Mononuclear cell (primary cell): ENCODE results near the gene MYEOV. TPM values are rescaled to one million over a fixed set of nuclear protein-coding genes. Genes with fewer than 3 reads are reported as not detected.

ENCODE experiments used
- H3K27me3 ChIP-seq: 2 replicates; pipeline ENCODE4 v1.6.0; 2011; ENCODE audit warnings: low read length, control low read depth; ENCODE audit not compliant: insufficient read depth
- H3K4me1 ChIP-seq: 2 replicates; pipeline ENCODE4 v1.5.1; 2011; ENCODE audit warnings: mild to moderate bottlenecking, low read length, control low read depth; ENCODE audit not compliant: insufficient read depth
- H3K4me3 ChIP-seq: 2 replicates; pipeline ENCODE4 v1.5.1; 2011; ENCODE audit warnings: mild to moderate bottlenecking, low read length, moderate library complexity
- H3K9me3 ChIP-seq: 2 replicates; pipeline ENCODE4 v1.5.1; 2011; ENCODE audit warnings: low read depth, mild to moderate bottlenecking, control low read depth, low read length
- total RNA-seq: library from RNA; depleted of rRNA; stranded (reverse); fragments of >200 nt; gene quantifications from one replicate; pipeline ENCODE4 v1.2.3, GENCODE V29; 2012

Gene MYEOV
- total RNA-seq, 1 donor = 2.3 TPM

- Histone ChIP-seq H3K4me1 (no peaks in the 10 kb centered on the region), H3K27me3 (no peaks in the 10 kb centered on the region), H3K4me3 (no peak overlapping the region), H3K9me3 (no peaks in the 10 kb centered on the region)
Measured at GRCh38 chr11:69274531-69275016, 19.4 kb upstream of the MYEOV start.

DNA sequence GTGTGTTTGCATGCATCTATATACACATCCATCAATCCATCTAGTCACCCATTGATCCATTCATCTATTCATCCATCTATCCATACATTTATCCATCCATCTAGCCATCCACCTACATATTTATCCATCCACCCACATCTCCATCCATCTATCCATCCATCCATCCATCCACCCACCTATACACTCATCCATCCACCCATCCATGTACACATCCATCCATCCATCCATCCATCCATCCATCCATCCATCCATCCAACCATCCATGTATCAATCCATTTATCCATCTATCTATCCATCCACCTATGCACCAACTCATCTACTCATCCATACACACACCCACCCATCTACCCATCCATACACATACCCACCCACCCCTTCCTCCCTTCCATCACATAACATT lies 18.8 kb upstream of the MYEOV start:
- H3K9me3 ChIP-seq = no peaks in the 10 kb centered on the region
- H3K27me3 ChIP-seq = no peaks in the 10 kb centered on the region
- H3K4me1 ChIP-seq = no peaks in the 10 kb centered on the region
- H3K4me3 ChIP-seq = no peak overlapping the region

DNA sequence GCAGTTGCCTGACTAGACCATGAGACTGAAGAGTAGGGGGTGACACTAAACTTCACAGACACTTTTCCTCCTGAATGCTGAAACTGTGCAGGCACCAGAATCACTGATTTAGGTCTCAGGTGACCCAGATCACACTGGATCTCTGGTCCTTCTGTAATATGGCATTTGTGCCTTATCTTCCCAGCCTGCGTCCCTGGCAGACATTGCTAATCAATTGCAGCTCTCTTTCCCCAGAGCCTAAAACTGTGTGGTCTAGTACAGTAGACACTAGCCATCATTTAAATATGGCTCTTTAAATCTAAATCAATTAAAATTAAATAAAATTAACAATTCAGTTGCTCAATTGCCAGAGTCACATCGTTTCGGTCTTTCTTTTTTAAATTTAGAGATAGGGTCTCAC lies 17.8 kb upstream of the MYEOV start:
- H3K4me1 ChIP-seq = no peaks in the 10 kb centered on the region
- H3K9me3 ChIP-seq = no peaks in the 10 kb centered on the region
- H3K4me3 ChIP-seq = no peak overlapping the region
- H3K27me3 ChIP-seq = no peaks in the 10 kb centered on the region

- Histone ChIP-seq H3K9me3 (no peaks in the 10 kb centered on the region), H3K4me1 (no peaks in the 10 kb centered on the region), H3K4me3 (no peak overlapping the region), H3K27me3 (no peaks in the 10 kb centered on the region)
Measured at GRCh38 chr11:69277074-69277809, 16.7 kb upstream of the MYEOV start.

- H3K9me3 ChIP-seq = no peaks in the 10 kb centered on the region
- H3K27me3 ChIP-seq = no peaks in the 10 kb centered on the region
- H3K4me1 ChIP-seq = no peaks in the 10 kb centered on the region
- no peak overlapping the region for H3K4me3 ChIP-seq
Measured at GRCh38 chr11:69278091-69278867, 15.7 kb upstream of the MYEOV start.

DNA sequence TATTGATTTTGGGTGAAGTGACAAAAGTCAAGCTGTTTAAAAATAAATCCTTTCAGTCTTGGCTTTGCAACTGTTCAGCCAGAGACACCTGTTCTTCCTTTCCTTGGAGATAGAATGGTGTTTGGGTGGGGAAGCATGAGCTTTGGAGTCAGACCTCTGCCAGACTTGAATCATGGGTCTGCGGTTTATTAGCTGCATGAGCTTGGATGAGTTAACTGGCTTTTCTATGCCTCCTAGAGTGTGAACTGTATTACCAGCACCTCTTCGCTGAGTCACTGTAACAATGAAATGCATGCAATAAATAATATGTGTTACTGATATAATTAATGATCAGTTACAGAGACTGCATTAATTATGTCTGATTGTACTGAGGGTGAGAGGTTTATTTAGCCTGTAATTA lies 13.5 kb upstream of the MYEOV start:
- H3K27me3 ChIP-seq = no peaks in the 10 kb centered on the region
- no peak overlapping the region for H3K4me3 ChIP-seq
- no peaks in the 10 kb centered on the region for H3K4me1 ChIP-seq
- no peaks in the 10 kb centered on the region for H3K9me3 ChIP-seq

DNA sequence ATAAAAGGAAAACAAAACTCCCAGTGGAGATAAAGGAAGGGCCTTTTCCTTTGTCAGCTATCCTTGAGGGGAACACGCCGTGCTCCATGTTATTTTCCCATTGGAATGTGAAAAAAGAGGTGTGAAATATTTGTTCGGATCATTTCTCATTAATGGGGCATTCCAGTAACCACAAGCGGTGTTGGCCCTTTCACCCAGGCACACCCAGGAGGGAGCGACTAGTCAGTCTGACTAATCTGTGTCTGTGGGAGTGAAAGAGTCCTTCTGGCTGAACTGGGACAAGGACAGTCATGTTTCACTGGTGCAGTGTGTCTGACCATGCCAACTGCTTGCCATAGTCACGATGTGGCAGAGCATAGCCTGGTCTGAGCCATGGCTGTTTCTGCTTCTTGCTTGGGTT lies 13.0 kb upstream of the MYEOV start:
- Histone ChIP-seq H3K9me3 (no peaks in the 10 kb centered on the region), H3K27me3 (no peaks in the 10 kb centered on the region), H3K4me1 (no peaks in the 10 kb centered on the region), H3K4me3 (no peak overlapping the region)

DNA sequence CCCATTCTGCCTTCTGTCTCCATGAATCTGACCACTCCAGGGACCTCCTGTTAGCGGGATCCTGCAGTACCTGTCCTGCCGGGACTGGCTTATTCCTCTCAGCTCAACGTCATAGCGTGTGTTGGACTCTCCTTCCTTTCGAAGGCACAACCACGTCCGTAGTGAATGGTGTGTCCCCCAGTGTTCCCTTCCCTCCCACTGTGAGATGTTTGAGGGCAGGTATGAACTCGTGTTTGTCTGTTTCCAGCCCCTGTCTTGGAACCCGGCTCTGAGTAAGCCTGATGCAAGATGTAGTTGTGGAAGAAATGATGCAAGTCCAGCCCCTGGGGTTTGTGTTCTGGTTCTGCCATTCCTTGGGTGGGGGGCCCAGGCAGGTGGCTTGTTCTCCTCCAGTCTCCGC lies 10.5 kb upstream of the MYEOV start:
- Histone ChIP-seq H3K4me1 (no peaks in the 10 kb centered on the region), H3K4me3 (no peak overlapping the region), H3K9me3 (no peaks in the 10 kb centered on the region), H3K27me3 (no peaks in the 10 kb centered on the region)

DNA sequence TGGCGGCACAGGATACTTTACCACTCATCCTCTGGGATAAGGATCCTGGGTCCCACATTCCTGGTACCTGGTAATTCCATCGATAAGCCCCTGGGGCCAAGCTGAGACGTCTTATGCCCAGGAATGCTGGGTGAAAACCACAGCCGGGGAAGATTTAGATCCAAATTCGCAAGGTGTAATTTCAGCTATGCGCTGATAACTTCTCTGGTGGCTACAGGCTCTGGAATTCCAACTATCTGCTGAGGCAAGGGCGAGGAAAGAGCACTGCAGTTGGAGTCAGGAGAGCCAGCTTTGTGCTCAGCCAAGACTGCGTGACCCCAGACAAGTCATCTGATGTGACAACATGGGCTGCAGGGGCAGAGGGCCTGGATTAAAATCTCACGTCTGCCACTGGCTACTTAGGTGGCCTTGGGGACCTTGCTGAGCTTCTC lies 9.9 kb upstream of the MYEOV start:
- H3K4me1 ChIP-seq = no peaks in the 10 kb centered on the region
- H3K27me3 ChIP-seq = no peaks in the 10 kb centered on the region
- H3K9me3 ChIP-seq = no peaks in the 10 kb centered on the region
- H3K4me3 ChIP-seq = no peak overlapping the region

DNA sequence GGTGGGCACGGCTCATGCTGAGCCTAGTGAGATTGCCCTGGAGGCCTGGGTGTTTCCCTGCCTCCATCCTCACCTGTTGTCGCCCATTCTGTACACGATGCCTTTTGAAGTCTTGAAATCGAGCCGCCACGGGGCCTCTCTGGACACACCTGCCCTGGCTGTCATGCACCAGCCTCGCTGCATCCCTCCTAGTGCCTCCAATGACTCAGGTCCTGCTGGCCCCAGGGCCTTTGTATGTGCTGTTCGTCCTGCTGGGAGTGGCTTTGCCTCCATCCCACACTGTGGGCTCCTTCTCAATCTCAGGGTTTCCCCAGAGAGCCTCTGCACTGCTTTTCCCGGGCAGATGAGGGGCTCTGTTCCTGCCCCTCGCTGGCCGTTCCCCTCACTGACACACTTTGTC lies 8.9 kb upstream of the MYEOV start:
- no peaks in the 10 kb centered on the region for H3K9me3 ChIP-seq
- H3K4me1 ChIP-seq = no peaks in the 10 kb centered on the region
- no peaks in the 10 kb centered on the region for H3K27me3 ChIP-seq
- H3K4me3 ChIP-seq = no peak overlapping the region

GRCh38 chr11:69285766-69286165 lies 8.2 kb upstream of the MYEOV start:
- Histone ChIP-seq H3K27me3 (no peaks in the 10 kb centered on the region), H3K9me3 (no peaks in the 10 kb centered on the region), H3K4me1 (no peaks in the 10 kb centered on the region), H3K4me3 (no peak overlapping the region)

- H3K9me3 ChIP-seq = no peaks in the 10 kb centered on the region
- H3K4me3 ChIP-seq = no peak overlapping the region
- H3K27me3 ChIP-seq = no peaks in the 10 kb centered on the region
- no peaks in the 10 kb centered on the region for H3K4me1 ChIP-seq
Measured at GRCh38 chr11:69286374-69287371, 7.3 kb upstream of the MYEOV start.

- no peaks in the 10 kb centered on the region for H3K9me3 ChIP-seq
- H3K27me3 ChIP-seq = no peaks in the 10 kb centered on the region
- no peak overlapping the region for H3K4me3 ChIP-seq
- H3K4me1 ChIP-seq = no peaks in the 10 kb centered on the region
Measured at GRCh38 chr11:69287968-69288882, 5.7 kb upstream of the MYEOV start.

GRCh38 chr11:69288883-69289242 lies 5.1 kb upstream of the MYEOV start:
- Histone ChIP-seq H3K4me1 (peaks cover 2% of the 10 kb centered on the region), H3K27me3 (no peaks in the 10 kb centered on the region), H3K9me3 (no peaks in the 10 kb centered on the region)

More at GRCh38 chr11:69288883-69289242, 5.1 kb upstream of the MYEOV start:
- no peak overlapping the region for H3K4me3 ChIP-seq
